Measurements from ENCODE around the gene AUTS2. TPM values are rescaled to one million over a fixed set of nuclear protein-coding genes. Genes with fewer than 3 reads are reported as not detected.

Gene AUTS2
- total RNA-seq, 1 donor from 2014 or later = 80.6 TPM

DNA sequence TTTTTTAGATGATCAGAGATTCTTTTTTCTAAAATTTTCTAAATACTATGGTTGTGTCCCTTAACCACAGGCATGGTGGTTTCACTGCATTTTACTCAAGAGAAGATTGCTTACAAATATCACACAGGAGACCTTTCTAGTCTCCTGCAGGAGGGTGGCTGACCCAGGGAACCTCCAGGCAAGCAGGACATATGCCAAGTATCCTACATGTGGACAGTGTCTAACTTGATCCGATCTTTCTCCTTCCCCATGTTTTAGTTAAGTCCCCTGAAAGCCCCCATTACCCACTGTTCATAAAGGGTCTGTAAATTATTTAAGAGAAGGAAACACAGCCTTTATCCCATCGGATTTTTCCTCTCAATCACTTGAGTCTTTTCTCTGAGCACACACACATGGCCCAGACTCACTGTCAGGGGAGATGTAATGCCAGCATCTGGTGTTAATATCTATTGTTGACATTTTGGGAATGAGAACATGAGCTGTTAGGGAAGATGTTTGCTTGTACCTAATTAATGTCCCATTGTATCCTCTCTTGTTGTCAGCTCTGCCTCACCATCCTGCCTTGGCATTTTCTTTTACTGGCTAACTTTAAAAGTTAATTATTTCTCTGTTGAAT lies 755.2 kb downstream of the AUTS2 start:
- DNase-seq (ENCODE audit: extremely low spot score, unreplicated experiment) = no peak
- Mint-ChIP-seq H3K9me3 (ENCODE audit: unreplicated experiment) (peaks cover 3% of the 10 kb centered on the region), H3K4me3 (ENCODE audit: unreplicated experiment) (no peak overlapping the region), H3K27ac (ENCODE audit: unreplicated experiment) (no peak overlapping the region), H3K4me1 (ENCODE audit: unreplicated experiment) (peaks cover 31% of the 10 kb centered on the region), H3K36me3 (ENCODE audit: unreplicated experiment) (peaks cover 7% of the 10 kb centered on the region), H3K27me3 (ENCODE audit: unreplicated experiment) (no peaks in the 10 kb centered on the region)
- TF ChIP-seq, protein P1, sequence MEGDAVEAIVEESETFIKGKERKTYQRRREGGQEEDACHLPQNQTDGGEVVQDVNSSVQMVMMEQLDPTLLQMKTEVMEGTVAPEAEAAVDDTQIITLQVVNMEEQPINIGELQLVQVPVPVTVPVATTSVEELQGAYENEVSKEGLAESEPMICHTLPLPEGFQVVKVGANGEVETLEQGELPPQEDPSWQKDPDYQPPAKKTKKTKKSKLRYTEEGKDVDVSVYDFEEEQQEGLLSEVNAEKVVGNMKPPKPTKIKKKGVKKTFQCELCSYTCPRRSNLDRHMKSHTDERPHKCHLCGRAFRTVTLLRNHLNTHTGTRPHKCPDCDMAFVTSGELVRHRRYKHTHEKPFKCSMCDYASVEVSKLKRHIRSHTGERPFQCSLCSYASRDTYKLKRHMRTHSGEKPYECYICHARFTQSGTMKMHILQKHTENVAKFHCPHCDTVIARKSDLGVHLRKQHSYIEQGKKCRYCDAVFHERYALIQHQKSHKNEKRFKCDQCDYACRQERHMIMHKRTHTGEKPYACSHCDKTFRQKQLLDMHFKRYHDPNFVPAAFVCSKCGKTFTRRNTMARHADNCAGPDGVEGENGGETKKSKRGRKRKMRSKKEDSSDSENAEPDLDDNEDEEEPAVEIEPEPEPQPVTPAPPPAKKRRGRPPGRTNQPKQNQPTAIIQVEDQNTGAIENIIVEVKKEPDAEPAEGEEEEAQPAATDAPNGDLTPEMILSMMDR (IDR thresholded peaks at IDR 0.05) = no peak

DNA sequence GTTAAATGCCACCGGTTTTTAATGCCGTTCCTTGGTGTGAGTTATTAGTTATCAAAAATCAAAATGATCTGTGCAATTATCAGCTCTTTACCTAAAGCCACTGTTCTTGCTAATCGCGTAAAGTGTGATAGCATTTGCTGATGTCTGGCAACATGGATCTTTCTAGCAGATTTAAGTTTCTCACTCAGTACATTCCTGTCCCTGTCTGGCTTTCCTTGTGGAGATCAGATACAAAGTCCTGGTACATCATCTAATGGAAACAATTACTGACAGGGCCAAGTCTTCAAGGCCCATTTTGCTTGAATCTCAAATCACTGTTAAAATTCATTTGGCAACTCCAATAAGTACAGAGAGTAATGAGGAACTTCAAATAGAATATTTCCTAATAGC lies 755.7 kb downstream of the AUTS2 start:
- Mint-ChIP-seq H3K4me3 (ENCODE audit: unreplicated experiment) (no peak overlapping the region), H3K27ac (ENCODE audit: unreplicated experiment) (no peak overlapping the region), H3K27me3 (ENCODE audit: unreplicated experiment) (no peaks in the 10 kb centered on the region), H3K9me3 (ENCODE audit: unreplicated experiment) (peaks cover 3% of the 10 kb centered on the region), H3K4me1 (ENCODE audit: unreplicated experiment) (peaks cover 31% of the 10 kb centered on the region), H3K36me3 (ENCODE audit: unreplicated experiment) (peaks cover 7% of the 10 kb centered on the region)
- TF ChIP-seq, protein P1 (IDR thresholded peaks at IDR 0.05) = no peak
- no peak for DNase-seq (ENCODE audit: extremely low spot score, unreplicated experiment)

DNA sequence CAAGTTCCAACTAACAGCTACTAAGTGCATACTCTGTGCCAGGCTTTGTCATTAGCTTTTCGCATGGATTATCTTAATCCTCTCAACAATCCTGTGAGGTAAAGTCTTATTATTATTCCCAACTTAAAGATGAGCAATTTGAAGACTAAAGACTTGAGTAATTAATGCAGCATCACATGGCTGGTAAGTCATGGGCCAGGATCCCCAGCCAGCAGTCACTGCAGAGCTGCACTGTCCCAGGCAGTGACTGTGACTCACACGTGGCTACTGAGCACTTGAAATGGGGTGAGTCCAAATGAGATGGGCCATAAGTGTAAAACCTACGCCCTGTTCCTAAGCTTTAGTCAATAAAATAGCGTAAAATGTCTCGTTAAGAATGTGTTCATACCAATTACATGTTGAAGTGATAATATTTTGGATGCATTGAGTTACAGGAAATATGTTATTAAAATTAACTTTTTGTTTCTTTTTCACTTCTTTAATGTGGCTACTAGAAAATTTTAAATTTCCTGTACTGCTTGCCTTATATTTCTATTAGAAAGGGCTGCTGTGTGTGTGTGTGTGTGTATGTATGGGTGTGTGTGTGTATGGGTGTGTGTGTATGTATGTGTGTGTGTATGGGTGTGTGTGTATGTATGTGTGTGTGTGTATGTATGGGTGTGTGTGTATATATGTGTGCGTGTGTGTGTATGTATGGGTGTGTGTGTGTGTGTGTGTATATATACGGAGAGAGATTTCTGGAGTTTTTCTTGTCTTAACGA lies 756.3 kb downstream of the AUTS2 start:
- Mint-ChIP-seq H3K27me3 (ENCODE audit: unreplicated experiment) (no peaks in the 10 kb centered on the region), H3K36me3 (ENCODE audit: unreplicated experiment) (peaks cover 7% of the 10 kb centered on the region), H3K4me1 (ENCODE audit: unreplicated experiment) (peaks cover 31% of the 10 kb centered on the region), H3K9me3 (ENCODE audit: unreplicated experiment) (peaks cover 3% of the 10 kb centered on the region), H3K4me3 (ENCODE audit: unreplicated experiment) (no peak overlapping the region), H3K27ac (ENCODE audit: unreplicated experiment) (no peak overlapping the region)
- DNase-seq (ENCODE audit: extremely low spot score, unreplicated experiment) = no peak
- TF ChIP-seq, protein P1 (IDR thresholded peaks at IDR 0.05) = no peak

DNA sequence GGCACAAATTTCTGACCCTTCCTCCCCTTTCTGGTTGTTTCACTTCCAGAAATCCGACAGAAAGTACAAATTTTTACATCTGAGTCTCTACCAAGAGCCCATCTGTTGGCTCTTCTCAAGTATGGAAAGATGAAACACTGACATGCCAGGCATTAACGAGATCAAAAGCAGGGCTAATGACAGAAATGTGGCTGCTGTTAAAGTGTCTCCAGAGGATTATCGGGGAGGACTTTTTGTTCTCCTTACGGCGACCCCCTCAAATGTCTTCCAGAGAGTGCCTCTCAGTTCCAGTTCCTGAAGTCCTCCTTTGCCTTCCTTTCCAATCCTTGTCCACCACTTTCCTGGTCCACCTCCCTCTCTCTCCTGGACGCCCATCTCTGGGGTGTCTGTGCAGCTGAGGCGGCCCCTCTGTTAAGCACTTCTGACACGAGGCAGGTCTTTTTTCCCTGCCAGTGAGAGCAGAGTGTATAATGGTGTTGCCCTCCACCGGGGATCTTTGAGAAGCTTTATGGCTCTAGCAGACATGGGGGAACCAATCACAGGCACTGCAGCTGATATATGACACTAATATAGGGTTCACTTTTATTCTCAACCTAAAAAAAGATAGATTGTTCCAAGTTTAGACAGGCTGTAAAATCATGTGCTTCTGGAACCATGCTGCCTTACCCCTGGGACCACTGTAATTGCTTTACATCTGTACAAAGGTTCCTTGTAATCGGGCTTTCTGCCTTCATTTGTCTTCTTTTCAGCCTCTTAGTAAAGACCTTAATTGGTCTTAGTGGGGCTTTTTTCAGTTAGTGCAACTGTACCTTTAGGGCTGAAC lies 757.1 kb downstream of the AUTS2 start:
- H3K4me3 Mint-ChIP-seq (ENCODE audit: unreplicated experiment) = no peak overlapping the region
- peaks cover 3% of the 10 kb centered on the region for H3K9me3 Mint-ChIP-seq (ENCODE audit: unreplicated experiment)
- DNase-seq (ENCODE audit: extremely low spot score, unreplicated experiment) = no peak
- H3K36me3 Mint-ChIP-seq (ENCODE audit: unreplicated experiment) = peaks cover 7% of the 10 kb centered on the region
- H3K27ac Mint-ChIP-seq (ENCODE audit: unreplicated experiment) = no peak overlapping the region
- peaks cover 31% of the 10 kb centered on the region for H3K4me1 Mint-ChIP-seq (ENCODE audit: unreplicated experiment)
- no peaks in the 10 kb centered on the region for H3K27me3 Mint-ChIP-seq (ENCODE audit: unreplicated experiment)
- TF ChIP-seq, protein P1 (IDR thresholded peaks at IDR 0.05) = no peak
